GM23338 (cell line): ENCODE data around the gene ORC4. TPM values are rescaled to one million over a fixed set of nuclear protein-coding genes. Genes with fewer than 3 reads are reported as not detected.

Source experiments
- ATAC-seq: fragments of 200-7000 bp; cut with Tn5 transposase; 3 replicates; pipeline ENCODE4 v1.9.1; 2020
- DNase-seq: peaks from one replicate; pipeline ENCODE4 v3.0.0-alpha.2; 2015; ENCODE audit warnings: low spot score
- H2AFZ ChIP-seq: fragments of 200-600 bp; sonication (generic); 2 replicates; pipeline ENCODE4 v1.8.0; 2016; ENCODE audit warnings: antibody characterized with exemption, mild to moderate bottlenecking, moderate library complexity
- H3F3A ChIP-seq: fragments of 200-600 bp; sonication (generic); replicated peaks from 2 replicates; pipeline ENCODE4 v1.8.0; 2017; ENCODE audit warnings: antibody characterized with exemption, mixed run types, low read depth
- H3K27ac ChIP-seq: fragments of 200-600 bp; sonication (generic); 2 replicates; pipeline ENCODE4 v1.6.1; 2016; ENCODE audit warnings: low read depth
- H3K27me3 ChIP-seq: fragments of 200-600 bp; sonication (generic); 2 replicates; pipeline ENCODE4 v1.8.0; 2016; ENCODE audit warnings: mild to moderate bottlenecking, mixed run types, moderate library complexity; ENCODE audit not compliant: insufficient read depth
- H3K36me3 ChIP-seq: fragments of 200-600 bp; sonication (generic); 2 replicates; pipeline ENCODE4 v1.8.0; 2016; ENCODE audit warnings: mild to moderate bottlenecking; ENCODE audit not compliant: insufficient read depth
- H3K4me1 ChIP-seq: fragments of 200-600 bp; sonication (generic); 2 replicates; pipeline ENCODE4 v1.8.0; 2016; ENCODE audit warnings: mild to moderate bottlenecking, moderate library complexity; ENCODE audit not compliant: insufficient read depth
- H3K4me2 ChIP-seq: fragments of 200-600 bp; sonication (generic); 2 replicates; pipeline ENCODE4 v1.7.1; 2017; ENCODE audit warnings: mixed run types
- H3K4me3 ChIP-seq: fragments of 200-600 bp; sonication (generic); 2 replicates; pipeline ENCODE4 v1.6.1; 2016; ENCODE audit warnings: mixed run types
- H3K79me2 ChIP-seq: fragments of 200-600 bp; sonication (generic); replicated peaks from 2 replicates; pipeline ENCODE4 v1.8.0; 2017; ENCODE audit warnings: mild to moderate bottlenecking; ENCODE audit not compliant: insufficient read depth
- H3K9me2 ChIP-seq: fragments of 200-600 bp; sonication (generic); 2 replicates; pipeline ENCODE4 v1.8.0; 2017; ENCODE audit not compliant: insufficient read depth
- H4K20me1 ChIP-seq: fragments of 200-600 bp; sonication (generic); replicated peaks from 2 replicates; pipeline ENCODE4 v1.8.0; 2017; ENCODE audit warnings: mild to moderate bottlenecking; ENCODE audit not compliant: insufficient read depth
- H3K27ac Mint-ChIP-seq: 2 replicates; pipeline ENCODE4 v1.8.0; 2020; ENCODE audit warnings: inconsistent platforms, mild to moderate bottlenecking, moderate library complexity, mixed read lengths
- H3K27me3 Mint-ChIP-seq: 3 replicates; pipeline ENCODE4 v1.8.0; 2022; ENCODE audit warnings: low read depth, mild to moderate bottlenecking, moderate library complexity, mixed read lengths, inconsistent platforms; ENCODE audit not compliant: insufficient read depth, poor library complexity
- H3K36me3 Mint-ChIP-seq: 3 replicates; pipeline ENCODE4 v1.8.0; 2021; ENCODE audit warnings: low read depth, mild to moderate bottlenecking, inconsistent platforms, moderate library complexity, mixed read lengths
- H3K4me1 Mint-ChIP-seq: 3 replicates; pipeline ENCODE4 v1.8.0; 2020; ENCODE audit warnings: mild to moderate bottlenecking, inconsistent platforms, mixed read lengths
- H3K4me3 Mint-ChIP-seq: 3 replicates; pipeline ENCODE4 v1.8.0; 2021; ENCODE audit warnings: moderate library complexity, mild to moderate bottlenecking, inconsistent platforms, mixed read lengths
- H3K9me3 Mint-ChIP-seq: 3 replicates; pipeline ENCODE4 v1.8.0; 2020; ENCODE audit warnings: moderate library complexity, mild to moderate bottlenecking, inconsistent platforms, mixed read lengths
- CREB1 ChIP-seq: fragments of 250-450 bp; sonication (Bioruptor Pico); IDR thresholded peaks from 2 replicates; pipeline ENCODE4 v1.5.0; 2020; ENCODE audit warnings: low read depth, mild to moderate bottlenecking, moderate library complexity
- CTCF ChIP-seq, 2 experiments: fragments of 200-600 bp in 1 of 2; sonication (generic) in 1 of 2; conservative IDR thresholded peaks; 2 replicates each; pipeline versions ENCODE4 v1.5.1 to v1.6.1; 2016 to 2017; ENCODE audit warnings: antibody characterized with exemption in 2 of 2, low read depth in 2 of 2, mild to moderate bottlenecking in 2 of 2, moderate library complexity in 1 of 2
- ETS1 ChIP-seq: IDR thresholded peaks from 2 replicates; pipeline ENCODE4 v1.6.1; 2016; ENCODE audit warnings: antibody characterized with exemption
- EZH2phosphoT487 ChIP-seq: fragments of 200-600 bp; sonication (generic); IDR thresholded peaks from one replicate; pipeline ENCODE4 v1.8.1; 2018; ENCODE audit warnings: antibody characterized with exemption; ENCODE audit not compliant: unreplicated experiment
- JUNB ChIP-seq: IDR thresholded peaks from one replicate; pipeline ENCODE4 v1.6.1; 2016; ENCODE audit warnings: antibody characterized with exemption; ENCODE audit not compliant: unreplicated experiment
- NANOG ChIP-seq: IDR thresholded peaks from 2 replicates; pipeline ENCODE4 v1.6.1; 2016; ENCODE audit warnings: antibody characterized with exemption, borderline replicate concordance
- POLR2AphosphoS5 ChIP-seq: IDR thresholded peaks from 2 replicates; pipeline ENCODE4 v1.6.1; 2016; ENCODE audit warnings: antibody characterized with exemption, low read depth
- REST ChIP-seq: IDR thresholded peaks from one replicate; pipeline ENCODE4 v1.6.1; 2018; ENCODE audit warnings: antibody characterized with exemption; ENCODE audit not compliant: unreplicated experiment
- ZNF331 ChIP-seq: fragments of 250-450 bp; sonication (Bioruptor Pico); IDR thresholded peaks from 2 replicates; pipeline ENCODE4 v1.5.0; 2020; ENCODE audit warnings: low read depth, mild to moderate bottlenecking, moderate library complexity
- polyA plus RNA-seq: library from polyadenylated mRNA; unstranded; fragments of >200 nt; fragmentation: Nextera tagmentation; extraction: Ambion mirVana; gene quantifications from 2 replicates; pipeline ENCODE4 v1.2.1, GENCODE V29; 2016
- total RNA-seq: library from RNA; depleted of rRNA; stranded (reverse); fragments of >200 nt; shearing (Covaris generic); gene quantifications from 2 replicates; pipeline ENCODE4 v1.2.3, GENCODE V29; 2014

Gene ORC4
- total and polyA plus RNA-seq, 2 experiments from 2014 or later: 47.5 to 177 TPM

- TF ChIP-seq ETS1 (no peak), REST (no peak), ZNF331 (no peak), NANOG (no peak), CREB1 (CRISPR knock-in tag) (no peak)
These were observed 42.9 kb downstream of the ORC4 start (continued) for GRCh38 chr2:147977679-147978078.

- no peaks in the 10 kb centered on the region for H3K9me3 Mint-ChIP-seq
- peaks cover 5% of the 10 kb centered on the region for H3K4me1 Mint-ChIP-seq
- H3K27me3 ChIP-seq: no peaks in the 10 kb centered on the region
- H3K4me2 ChIP-seq: no peak overlapping the region
- no peak overlapping the region for H3K27ac ChIP-seq
- peaks cover 4% of the 10 kb centered on the region; the same call in 2 of the 3 replicates for H3K36me3 Mint-ChIP-seq
- no peaks in the 10 kb centered on the region for H3F3A ChIP-seq
- H3K4me3 Mint-ChIP-seq: no peak overlapping the region
- peaks cover 8% of the 10 kb centered on the region; the same call in 1 of the 2 replicates for H3K4me1 ChIP-seq
- DNase-seq (no peak), ATAC-seq (no peak)
- H3K27ac Mint-ChIP-seq: peak overlapping the region; percentile 29; the same call in 1 of the 2 replicates
- H3K4me3 ChIP-seq: no peak overlapping the region
- H3K27me3 Mint-ChIP-seq: peaks cover 1% of the 10 kb centered on the region
- H3K36me3 ChIP-seq: no peaks in the 10 kb centered on the region
- peaks cover 13% of the 10 kb centered on the region for H4K20me1 ChIP-seq
- no peaks in the 10 kb centered on the region for H3K9me2 ChIP-seq
- no peak overlapping the region for H2AFZ ChIP-seq
- H3K79me2 ChIP-seq: peaks cover 71% of the 10 kb centered on the region
- TF ChIP-seq POLR2AphosphoS5 (no peak), JUNB (no peak), CTCF (conservative IDR thresholded peaks at IDR 0.05; ENCODE audit: low read depth in 2 of 2) (no peak), NANOG (no peak), EZH2phosphoT487 (no peak), ETS1 (no peak), CREB1 (CRISPR knock-in tag) (no peak), REST (no peak), ZNF331 (no peak)
These were observed 44.4 kb downstream of the ORC4 start for GRCh38 chr2:147976102-147976501.
